Calu3 (cell line): ENCODE data around the gene MYBPC1. TPM values are rescaled to one million over a fixed set of nuclear protein-coding genes. Genes with fewer than 3 reads are reported as not detected.
"Not testable (repeated sequence)": the region's sequence is repeated elsewhere in the genome, so short reads cannot be mapped to it uniquely, and the experiment has no call there.

Experiments
- BruUV-seq: library from RNA; stranded (reverse); fragments of 400-500 nt; replicated peaks from 2 replicates; lab custom pipeline; 2021; lab: Mats Ljungman, UMichigan
- CTCF ChIA-PET: fragments of 300-600 bp; sonication (Branson Sonifier 250); formaldehyde crosslinking; loops from one replicate; lab custom pipeline; 2022; ENCODE audit warnings: antibody characterized with exemption; lab: Charles Lee
- DNase-seq: peaks from one replicate; pipeline ENCODE4 v3.0.0; 2022
- H3K27ac Mint-ChIP-seq: one replicate; pipeline ENCODE4 v1.8.0; 2022; ENCODE audit warnings: mixed read lengths; ENCODE audit not compliant: unreplicated experiment
- H3K27me3 Mint-ChIP-seq: one replicate; pipeline ENCODE4 v1.8.0; 2022; ENCODE audit warnings: mixed read lengths; ENCODE audit not compliant: unreplicated experiment
- H3K36me3 Mint-ChIP-seq: one replicate; pipeline ENCODE4 v1.8.0; 2022; ENCODE audit warnings: mild to moderate bottlenecking, moderate library complexity, mixed read lengths; ENCODE audit not compliant: insufficient read depth, unreplicated experiment
- H3K4me1 Mint-ChIP-seq: one replicate; pipeline ENCODE4 v1.8.0; 2022; ENCODE audit warnings: mild to moderate bottlenecking, low read depth, mixed read lengths; ENCODE audit not compliant: unreplicated experiment
- H3K4me3 Mint-ChIP-seq: one replicate; pipeline ENCODE4 v1.8.0; 2022; ENCODE audit warnings: mild to moderate bottlenecking, low read depth, moderate library complexity, mixed read lengths; ENCODE audit not compliant: unreplicated experiment
- H3K9me3 Mint-ChIP-seq: one replicate; pipeline ENCODE4 v1.8.0; 2022; ENCODE audit warnings: low read depth, mixed read lengths; ENCODE audit not compliant: unreplicated experiment
- CTCF ChIP-seq: fragments of 200-600 bp; IDR thresholded peaks from one replicate; pipeline ENCODE4 v1.8.0; 2022; ENCODE audit warnings: antibody characterized with exemption; ENCODE audit not compliant: unreplicated experiment
- intact Hi-C: fragments of 100-400 bp; cut with micrococcal nuclease; formaldehyde crosslinking; loops from one replicate; pipeline ENCODE4 v1.10.0; 2022; ENCODE audit not compliant: unreplicated experiment
- total RNA-seq: library from RNA; stranded (reverse); gene quantifications from 2 replicates; pipeline ENCODE4 v1.2.3, GENCODE V29; 2022

Gene MYBPC1
- total RNA-seq, 1 experiment from 2014 or later, result not detected

GRCh38 chr12:101680240-101680639, 85.5 kb downstream of the MYBPC1 start:
- CTCF ChIA-PET, result no interaction called here
- no peak overlapping the region for H3K27ac Mint-ChIP-seq
- H3K9me3 Mint-ChIP-seq, result no peaks in the 10 kb centered on the region
- DNase-seq, result no peak
- no peak for TF ChIP-seq CTCF
- no peaks in the 10 kb centered on the region for H3K27me3 Mint-ChIP-seq
- BruUV-seq, result no TSS peak
- intact Hi-C loops, result no loop called here
- H3K4me3 Mint-ChIP-seq, result no peak overlapping the region
- no peaks in the 10 kb centered on the region for H3K36me3 Mint-ChIP-seq
- H3K4me1 Mint-ChIP-seq, result no peaks in the 10 kb centered on the region

DNA sequence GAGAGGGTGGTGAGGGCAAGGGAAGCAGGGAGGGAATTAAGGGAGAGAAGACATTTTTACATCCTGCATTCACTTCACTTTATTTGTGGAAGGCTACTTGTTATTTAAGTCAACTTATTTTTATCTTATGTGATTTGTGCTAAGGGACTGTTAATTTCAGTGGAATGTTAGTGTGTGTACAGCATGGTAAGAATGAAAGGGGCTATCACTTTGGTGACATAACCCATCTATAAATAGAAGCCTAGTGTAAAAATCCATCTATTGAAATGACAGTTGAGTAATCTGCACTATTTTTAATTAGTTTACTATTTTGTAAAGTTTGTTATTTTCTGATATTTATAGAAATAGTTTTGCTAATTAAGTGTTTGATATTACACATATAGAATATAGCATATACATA, 85.9 kb downstream of the MYBPC1 start:
- intact Hi-C loops, result no loop called here
- no peak for TF ChIP-seq CTCF
- no peaks in the 10 kb centered on the region for H3K4me1 Mint-ChIP-seq
- H3K4me3 Mint-ChIP-seq, result no peak overlapping the region
- DNase-seq, result no peak
- CTCF ChIA-PET, result no interaction called here
- BruUV-seq, result no TSS peak
- H3K27me3 Mint-ChIP-seq, result no peaks in the 10 kb centered on the region
- no peaks in the 10 kb centered on the region for H3K9me3 Mint-ChIP-seq
- no peak overlapping the region for H3K27ac Mint-ChIP-seq
- no peaks in the 10 kb centered on the region for H3K36me3 Mint-ChIP-seq

GRCh38 chr12:101681627-101682026, 86.9 kb downstream of the MYBPC1 start:
- CTCF ChIA-PET, result interaction anchor here (0.7 kb wide), 1 partner anchor 227 kb away, joined by 4 read pairs; no protein-coding TSS in a partner anchor
- BruUV-seq, H3K27me3 Mint-ChIP-seq, H3K36me3 Mint-ChIP-seq, H3K4me3 Mint-ChIP-seq, H3K4me1 Mint-ChIP-seq, intact Hi-C loops, DNase-seq, H3K9me3 Mint-ChIP-seq, H3K27ac Mint-ChIP-seq: not testable (repeated sequence)

GRCh38 chr12:101685092-101685491, 90.3 kb downstream of the MYBPC1 start:
- Mint-ChIP-seq H3K27me3 (no peaks in the 10 kb centered on the region), H3K36me3 (no peaks in the 10 kb centered on the region), H3K4me1 (no peaks in the 10 kb centered on the region), H3K4me3 (no peak overlapping the region), H3K27ac (no peak overlapping the region), H3K9me3 (no peaks in the 10 kb centered on the region)
- no TSS peak for BruUV-seq
- CTCF ChIA-PET, result no interaction called here
- TF ChIP-seq CTCF, result no peak
- no peak for DNase-seq
- intact Hi-C loops, result no loop called here

GRCh38 chr12:101686176-101686575, 91.4 kb downstream of the MYBPC1 start:
- H3K9me3 Mint-ChIP-seq, result no peaks in the 10 kb centered on the region
- TF ChIP-seq CTCF, result no peak
- no peaks in the 10 kb centered on the region for H3K36me3 Mint-ChIP-seq
- DNase-seq, result no peak
- no peaks in the 10 kb centered on the region for H3K4me1 Mint-ChIP-seq
- no peak overlapping the region for H3K27ac Mint-ChIP-seq
- CTCF ChIA-PET, result no interaction called here
- no TSS peak for BruUV-seq
- intact Hi-C loops, result no loop called here
- no peaks in the 10 kb centered on the region for H3K27me3 Mint-ChIP-seq
- no peak overlapping the region for H3K4me3 Mint-ChIP-seq
